Left ventricle myocardium superior (tissue), 1 donor: ENCODE measurements around the gene NGEF. TPM values are rescaled to one million over a fixed set of nuclear protein-coding genes. Genes with fewer than 3 reads are reported as not detected.
"Not testable (repeated sequence)": the region's sequence is repeated elsewhere in the genome, so short reads cannot be mapped to it uniquely, and the experiment has no call there.

Source experiments
- ATAC-seq: fragments of 200-7000 bp; cut with Tn5 transposase; one replicate; pipeline ENCODE4 v1.9.1; 2020; ENCODE audit warnings: mild to moderate bottlenecking, moderate library complexity
- DNase-seq: peaks from one replicate; pipeline ENCODE4 v3.0.0-alpha.2; 2020
- intact Hi-C: fragments of 100-400 bp; cut with micrococcal nuclease; formaldehyde crosslinking; loops from one replicate; pipeline ENCODE4 v1.11.0; 2022
- total RNA-seq: library from RNA; stranded (reverse); fragmentation: NEBNext Ultra II Directional; extraction: Animal tissue kit (Norgen Biotek cat#: 25700); gene quantifications from one replicate; pipeline ENCODE4 v1.2.1, GENCODE V29; 2021
- donor health status: DM: no; HTN: yes; CAD: no; lungs with severe emphysema.

Gene NGEF
- total RNA-seq, 1 donor from 2014 or later = not detected

DNA sequence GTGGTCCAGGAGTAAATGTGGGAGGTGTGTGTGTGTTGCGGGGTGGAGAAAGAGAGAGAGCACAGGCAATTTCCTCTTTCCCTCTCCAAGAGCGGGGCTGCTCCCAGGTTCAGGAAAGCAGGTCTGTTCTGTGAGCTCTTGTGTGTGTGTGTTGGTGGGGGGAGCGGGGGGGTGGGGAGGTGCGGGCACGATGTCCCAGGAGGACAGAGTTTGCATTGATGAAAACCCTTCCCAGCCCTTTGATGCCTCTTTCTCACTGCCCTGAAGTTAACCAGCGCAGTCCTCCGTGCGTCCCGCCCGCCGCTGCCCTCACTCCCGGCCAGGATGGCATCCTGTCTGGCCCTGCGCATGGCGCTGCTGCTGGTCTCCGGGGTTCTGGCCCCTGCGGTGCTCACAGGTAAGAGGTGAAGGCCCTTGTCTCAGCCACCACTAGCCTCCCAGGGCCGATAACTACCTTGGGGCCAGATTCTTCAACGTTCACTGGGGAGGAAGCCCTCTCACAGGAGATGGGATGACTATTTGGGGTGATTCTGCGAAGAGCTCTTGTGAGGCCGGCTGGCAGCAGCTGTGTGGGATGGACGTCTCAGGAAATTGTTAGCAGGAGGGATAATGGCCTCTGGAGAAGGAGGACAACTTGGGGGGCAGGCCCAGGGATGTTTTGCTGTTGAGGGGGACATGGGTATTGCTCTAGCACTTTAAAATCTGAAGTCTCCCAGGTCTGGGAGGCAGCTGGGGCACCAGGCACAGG lies 142.9 kb downstream of the NGEF start, which contains the start of gene SNORC:
Gene SNORC, plus strand, starts transcription at position 247 of the 748 bp plus-strand sequence. Its CDS starts 78 bp downstream, at position 325.
- intact Hi-C loops = no loop called here
- ATAC-seq = no peak
- DNase-seq = no peak

DNA sequence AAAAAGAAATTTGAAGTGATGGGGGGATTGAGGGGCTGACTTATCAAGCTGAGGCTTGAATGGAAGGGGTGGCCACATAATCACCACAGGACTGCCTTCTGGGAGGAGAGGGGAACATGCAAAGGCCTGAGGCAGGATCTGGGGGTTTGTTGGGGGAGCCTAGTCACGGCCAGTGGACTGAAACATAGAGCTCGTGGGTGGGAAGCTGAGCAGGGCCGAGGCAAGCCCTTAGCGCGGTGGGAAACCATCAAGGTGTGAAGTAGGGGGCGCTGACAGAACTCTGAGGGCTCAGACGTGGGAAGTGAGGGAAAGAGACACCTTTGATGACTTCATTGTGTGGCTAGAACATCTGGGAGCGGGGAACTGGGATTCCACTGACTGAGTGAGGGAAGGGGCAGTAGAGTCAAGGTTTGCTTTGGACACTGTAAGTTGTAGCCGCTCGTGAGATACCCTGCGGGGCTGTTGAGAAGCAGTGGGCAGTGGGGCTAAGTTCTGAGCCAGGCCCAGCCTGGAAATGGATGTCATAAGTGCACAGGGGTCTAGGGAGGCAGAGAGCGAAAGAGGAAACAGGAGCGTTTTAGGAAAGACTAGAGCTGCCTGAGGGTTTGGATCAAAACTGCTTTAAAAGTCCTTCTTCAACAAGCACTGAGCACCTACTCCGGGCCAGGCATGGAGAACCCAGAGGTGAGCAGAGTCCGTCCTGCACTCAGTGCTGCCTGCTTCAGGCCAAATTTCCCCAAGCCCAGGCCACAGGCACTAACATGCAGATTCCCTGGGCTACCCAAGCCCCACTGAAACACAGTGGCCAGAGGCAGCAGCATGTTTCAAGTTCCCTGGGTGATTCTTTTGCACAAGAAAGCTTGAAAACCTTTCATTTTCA lies 143.7 kb downstream of the NGEF start:
- ATAC-seq (no peak), DNase-seq (no peak)
- intact Hi-C loops = no loop called here

DNA sequence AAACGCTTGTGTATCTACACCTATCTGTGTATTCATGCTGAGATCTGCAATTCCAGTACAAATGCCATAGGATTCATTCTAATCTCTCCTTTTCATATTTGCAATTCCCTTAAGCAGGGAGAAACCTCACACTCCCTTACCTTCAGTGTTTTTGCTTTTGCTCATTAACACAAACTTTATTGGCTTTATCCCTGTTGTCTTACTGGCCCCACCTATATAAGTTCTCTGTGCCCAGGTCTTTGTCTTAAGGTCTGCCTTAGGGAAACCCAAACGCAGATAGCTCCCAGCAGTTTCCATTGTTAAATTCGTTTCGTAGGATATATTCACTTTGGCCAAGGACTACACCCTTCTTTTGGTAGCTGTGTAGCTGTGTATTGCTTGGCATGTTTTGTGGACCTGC lies 147.0 kb downstream of the NGEF start:
- DNase-seq = no peak
- intact Hi-C loops = no loop called here
- ATAC-seq = no peak

DNA sequence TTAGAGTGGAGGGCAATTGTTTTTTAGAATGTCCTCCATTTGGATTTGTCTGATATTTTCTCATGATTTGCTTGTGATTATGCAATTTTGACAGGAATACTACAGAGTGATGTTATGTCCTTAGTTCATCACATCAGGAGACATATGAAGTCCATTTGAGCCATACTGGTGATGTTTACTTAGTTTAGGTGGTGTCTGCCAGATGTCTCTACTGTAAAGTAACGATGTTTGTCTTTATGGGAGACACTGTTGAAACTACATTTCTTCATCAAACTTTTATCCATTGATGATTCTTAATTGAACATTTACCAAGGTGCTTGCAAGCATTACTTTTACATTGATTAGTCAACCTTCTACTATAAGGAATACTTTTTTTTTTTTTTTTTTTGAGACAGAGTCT lies 147.9 kb downstream of the NGEF start:
- DNase-seq = no peak
- intact Hi-C loops = no loop called here
- ATAC-seq = no peak

DNA sequence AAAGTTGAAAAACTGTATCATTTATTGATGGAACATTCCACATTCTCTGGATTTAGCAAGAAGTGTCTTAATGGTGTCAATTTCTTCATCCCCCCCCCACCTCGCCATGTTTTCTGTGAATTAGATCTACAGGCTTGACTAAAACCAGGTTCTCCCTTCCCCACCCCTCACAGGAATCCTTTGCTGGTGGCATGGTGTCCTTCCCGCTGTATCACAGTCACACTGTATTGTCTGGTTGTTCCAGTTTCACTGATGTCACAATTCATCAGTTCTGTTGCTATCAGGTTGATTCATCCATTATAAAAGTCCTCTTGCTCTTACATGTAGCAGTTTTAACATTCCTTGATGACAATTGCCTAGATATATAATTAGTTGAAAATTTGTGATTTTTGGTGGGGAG lies 149.1 kb downstream of the NGEF start:
- DNase-seq (no peak), ATAC-seq (no peak)
- intact Hi-C loops = no loop called here

DNA sequence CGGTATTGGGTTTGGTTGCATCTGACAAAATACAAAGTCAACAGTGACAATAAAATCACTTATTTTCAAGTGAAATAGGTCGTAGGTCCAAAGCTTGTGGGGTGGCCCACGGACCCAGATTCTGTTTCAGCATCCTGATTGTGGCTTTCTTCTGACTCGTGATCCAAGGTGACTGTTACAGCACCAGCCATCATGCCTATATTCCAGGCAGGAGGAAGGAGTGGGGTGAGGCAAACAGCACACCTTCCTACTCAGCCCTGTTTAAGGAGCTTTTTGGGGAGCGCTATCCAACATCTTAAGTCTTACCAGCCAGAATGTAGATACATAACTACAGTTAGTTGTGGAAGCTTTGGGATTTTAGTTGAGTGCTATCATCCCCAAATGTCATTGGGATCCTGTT lies 151.7 kb downstream of the NGEF start:
- no peak for ATAC-seq
- no peak for DNase-seq
- intact Hi-C loops = no loop called here

DNA sequence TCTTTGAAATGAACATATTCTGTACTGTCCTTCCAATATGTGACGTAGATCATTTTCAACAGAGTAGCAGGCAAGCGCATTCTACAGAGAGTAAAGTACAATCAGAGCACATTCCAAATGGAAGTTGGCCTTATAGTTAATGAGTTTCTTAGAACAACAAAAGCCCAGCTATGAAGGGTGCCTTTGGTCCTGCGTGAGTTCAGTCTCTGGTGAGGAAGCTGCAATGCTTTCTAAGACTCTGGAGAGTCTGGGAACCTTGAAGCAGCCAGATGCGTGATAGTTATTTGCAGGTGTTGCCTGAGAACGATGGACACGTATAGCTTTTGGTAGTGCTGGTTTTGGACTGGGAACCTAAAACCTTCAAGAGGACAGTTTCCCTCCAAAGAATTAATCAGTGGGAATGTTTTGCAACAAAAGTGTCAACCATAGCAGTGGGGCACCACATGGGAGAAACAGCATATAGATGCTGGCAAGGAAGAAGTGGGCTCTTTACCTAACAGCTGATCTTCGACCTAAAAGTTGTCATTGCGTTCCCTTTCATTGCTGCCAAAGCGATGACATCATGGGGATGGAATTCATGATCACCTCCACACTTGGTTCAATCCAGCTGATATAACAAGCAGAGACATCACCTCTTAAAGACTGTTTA lies 152.3 kb downstream of the NGEF start:
- ATAC-seq = no peak
- DNase-seq = no peak
- intact Hi-C loops = no loop called here

DNA sequence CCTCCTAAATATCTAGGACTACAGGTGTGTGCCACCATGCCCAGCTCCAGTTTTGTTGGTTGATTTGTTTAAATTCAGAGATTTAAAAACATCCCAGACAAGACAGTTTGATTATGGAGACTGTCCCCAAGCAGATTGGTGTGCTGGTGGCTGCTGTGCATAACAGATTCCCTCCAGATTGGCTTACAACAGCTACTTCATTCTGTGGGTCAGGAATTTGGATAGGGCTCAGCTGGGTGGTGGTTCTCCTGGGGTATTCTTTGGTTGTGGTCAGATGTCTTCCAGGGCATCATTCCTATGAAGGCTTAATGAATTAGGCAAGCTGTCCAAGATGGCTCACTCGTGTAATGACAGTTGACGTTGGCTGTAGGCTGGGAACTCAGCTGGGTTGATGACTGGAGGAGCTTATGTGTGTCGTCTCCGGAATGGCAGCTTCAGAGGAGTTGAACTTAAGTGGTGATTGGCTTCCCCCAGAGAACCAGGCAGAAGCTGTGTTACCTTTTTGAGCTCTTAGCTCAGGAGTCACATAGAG lies 153.6 kb downstream of the NGEF start:
- no peak for ATAC-seq
- intact Hi-C loops = no loop called here
- no peak for DNase-seq

DNA sequence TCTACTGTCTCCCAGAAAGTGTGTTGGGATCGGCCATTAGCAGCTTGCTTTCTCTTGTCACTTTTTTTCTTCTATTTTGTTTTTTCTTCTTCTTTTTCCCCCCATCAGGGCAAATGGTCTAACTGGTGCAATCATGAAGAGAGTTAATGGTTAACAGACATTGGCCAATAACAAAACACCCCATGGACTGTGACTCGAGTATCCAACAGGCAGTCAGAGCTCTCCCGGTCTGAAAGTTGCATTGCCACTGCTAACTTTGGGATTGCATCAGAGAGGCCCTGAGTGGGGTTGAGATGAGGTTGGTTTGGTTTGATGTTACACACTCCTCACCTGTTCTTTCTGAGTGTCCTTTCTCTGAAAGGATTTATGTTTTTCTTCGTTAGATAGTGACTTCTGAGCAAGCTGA lies 155.9 kb downstream of the NGEF start:
- no peak for ATAC-seq
- DNase-seq = no peak
- intact Hi-C loops = no loop called here

DNA sequence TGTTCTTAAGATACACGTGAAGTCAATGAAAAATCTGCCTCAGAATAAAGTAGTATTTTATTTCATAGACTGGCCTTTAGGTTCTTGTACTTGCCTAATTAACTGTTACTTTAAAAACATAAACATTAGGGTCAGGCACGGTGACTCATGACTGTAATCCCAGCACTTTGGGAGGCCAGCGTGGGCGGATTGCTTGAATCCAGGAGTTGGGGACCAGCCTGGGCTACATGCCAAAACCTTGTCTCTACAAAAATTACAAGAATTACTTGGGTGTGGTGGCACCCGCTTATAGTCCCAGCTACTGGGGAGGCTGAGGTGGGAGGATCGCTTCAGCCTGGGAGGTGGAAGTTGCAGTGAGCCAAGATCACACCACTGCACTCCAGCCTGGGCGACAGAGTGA lies 159.0 kb downstream of the NGEF start:
- intact Hi-C loops = no loop called here
- no peak for DNase-seq
- ATAC-seq = no peak

DNA sequence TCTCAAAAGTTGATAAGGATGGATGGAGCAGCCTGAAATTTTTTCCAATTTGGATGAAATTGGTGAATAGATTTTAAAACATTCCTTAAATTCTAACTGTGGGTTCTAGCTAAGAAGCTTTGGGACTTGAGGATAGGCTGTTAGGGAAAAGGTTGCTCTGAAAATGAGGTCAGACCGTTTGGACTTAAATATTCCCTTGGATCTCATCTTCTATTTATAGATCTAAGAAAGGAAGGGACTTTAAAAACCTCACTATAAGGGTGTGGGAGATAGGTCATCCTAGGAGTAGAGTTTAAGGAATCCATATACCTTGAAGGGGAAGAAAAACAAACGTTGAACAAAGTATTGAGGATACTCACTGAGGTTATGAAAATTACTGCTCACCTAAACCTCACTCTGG lies 160.4 kb downstream of the NGEF start:
- no peak for DNase-seq
- no peak for ATAC-seq
- intact Hi-C loops = no loop called here

DNA sequence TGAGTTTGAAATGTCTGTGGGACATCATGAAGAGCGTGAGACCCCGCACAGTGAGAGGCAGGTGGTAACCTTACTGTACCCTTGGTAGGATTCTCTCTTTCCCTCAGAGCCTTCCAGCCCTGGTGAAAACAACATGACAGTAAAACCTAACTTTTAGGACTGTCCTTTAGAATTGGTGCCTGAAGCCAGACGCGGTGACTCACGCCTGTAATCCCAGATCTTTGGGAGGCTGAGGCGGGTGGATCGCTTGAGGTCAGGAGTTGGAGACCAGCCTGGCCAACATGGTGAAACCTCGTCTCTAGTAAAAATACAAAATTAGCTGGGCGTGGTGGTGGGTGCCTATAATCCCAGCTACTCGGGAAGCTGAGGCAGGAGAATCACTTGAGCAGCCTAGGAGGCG lies 161.0 kb downstream of the NGEF start:
- ATAC-seq, DNase-seq, intact Hi-C loops: not testable (repeated sequence)

DNA sequence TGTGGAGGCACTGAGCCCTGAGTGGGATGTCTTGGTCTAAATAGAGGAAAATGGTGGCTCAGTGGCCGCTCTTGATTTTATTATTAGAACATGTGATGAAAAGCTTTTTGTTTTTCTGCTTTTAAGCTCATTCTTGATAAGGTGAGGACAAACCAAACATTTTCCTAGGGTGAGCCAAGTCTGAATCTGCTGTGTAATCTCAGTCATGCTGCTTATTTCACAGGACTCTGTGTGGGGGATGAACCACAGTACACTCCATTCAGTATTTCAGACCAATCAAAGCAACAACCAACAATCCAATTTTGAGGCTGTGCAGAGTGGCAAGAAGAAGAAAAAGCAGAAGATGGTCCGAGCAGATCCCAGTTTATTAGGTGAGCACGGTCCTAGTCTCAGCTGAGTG lies 163.0 kb downstream of the NGEF start:
- intact Hi-C loops = no loop called here
- DNase-seq = no peak
- ATAC-seq = no peak

DNA sequence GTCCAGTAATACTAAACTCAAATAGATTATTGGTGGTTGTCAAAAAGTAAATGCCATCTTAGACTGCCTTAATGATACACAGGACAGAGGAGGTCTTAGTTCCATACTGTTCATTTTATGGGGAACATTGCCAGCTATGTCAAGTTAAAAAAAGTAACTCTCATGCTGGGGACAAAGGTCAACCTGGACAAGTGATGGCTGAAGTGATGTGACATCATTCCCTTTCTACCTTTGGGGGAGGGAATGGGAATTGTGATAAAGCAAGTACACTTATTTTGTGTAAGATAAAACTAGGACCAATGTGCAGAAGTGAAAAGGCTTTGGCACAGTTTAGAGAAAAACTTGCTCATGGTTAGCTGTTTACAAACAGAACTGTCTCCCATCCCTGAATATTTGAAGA lies 167.0 kb downstream of the NGEF start:
- no peak for ATAC-seq
- intact Hi-C loops = loop anchor here (10.0 kb wide), 1 partner anchor 409 kb away; the partner anchor contains the start of gene ATG16L1
- DNase-seq = no peak

DNA sequence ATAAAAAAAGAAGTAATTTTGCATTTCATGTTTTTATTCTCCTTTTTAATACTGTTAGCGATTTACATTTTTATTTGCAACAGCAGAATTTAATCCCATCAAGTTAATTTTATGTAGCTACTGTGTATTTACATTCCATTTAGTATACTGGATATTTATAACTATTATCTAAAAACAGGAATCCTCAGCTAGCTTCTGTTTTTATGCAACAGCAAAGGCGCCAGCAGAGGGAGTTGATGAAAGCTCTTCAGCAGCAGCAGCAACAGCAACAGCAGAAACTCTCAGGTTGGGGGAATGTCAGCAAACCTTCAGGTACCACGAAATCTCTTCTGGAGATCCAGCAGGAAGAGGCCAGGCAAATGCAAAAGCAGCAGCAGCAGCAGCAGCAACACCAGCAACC lies 169.2 kb downstream of the NGEF start:
- ATAC-seq = peak; percentile 66

DNA sequence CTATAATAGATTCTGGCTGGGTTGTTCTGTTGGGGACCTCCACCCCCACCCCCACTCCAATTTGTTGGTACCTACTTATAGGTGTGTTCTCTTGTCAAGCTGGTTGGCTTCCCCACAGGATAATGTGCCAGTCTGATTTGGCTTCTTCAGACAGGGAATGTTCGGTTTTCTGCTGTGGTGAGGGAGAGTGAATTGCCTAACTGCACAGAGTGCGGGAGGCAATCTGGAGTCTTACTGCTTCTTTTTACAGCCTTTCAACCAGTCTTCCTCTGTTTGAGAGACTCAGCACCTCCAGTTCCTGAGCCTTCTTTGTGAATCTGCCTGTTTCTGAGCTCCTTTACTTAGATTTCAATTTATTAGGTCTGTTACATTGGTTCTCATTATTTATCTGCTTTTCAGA lies 170.4 kb downstream of the NGEF start:
- ATAC-seq = peak; percentile 33

More for the DNA sequence above, 169.2 kb downstream of the NGEF start:
- peak; percentile 49 for DNase-seq
- intact Hi-C loops = loop anchor here (10.0 kb wide), 1 partner anchor 411 kb away; the partner anchor contains the start of gene ATG16L1

DNA sequence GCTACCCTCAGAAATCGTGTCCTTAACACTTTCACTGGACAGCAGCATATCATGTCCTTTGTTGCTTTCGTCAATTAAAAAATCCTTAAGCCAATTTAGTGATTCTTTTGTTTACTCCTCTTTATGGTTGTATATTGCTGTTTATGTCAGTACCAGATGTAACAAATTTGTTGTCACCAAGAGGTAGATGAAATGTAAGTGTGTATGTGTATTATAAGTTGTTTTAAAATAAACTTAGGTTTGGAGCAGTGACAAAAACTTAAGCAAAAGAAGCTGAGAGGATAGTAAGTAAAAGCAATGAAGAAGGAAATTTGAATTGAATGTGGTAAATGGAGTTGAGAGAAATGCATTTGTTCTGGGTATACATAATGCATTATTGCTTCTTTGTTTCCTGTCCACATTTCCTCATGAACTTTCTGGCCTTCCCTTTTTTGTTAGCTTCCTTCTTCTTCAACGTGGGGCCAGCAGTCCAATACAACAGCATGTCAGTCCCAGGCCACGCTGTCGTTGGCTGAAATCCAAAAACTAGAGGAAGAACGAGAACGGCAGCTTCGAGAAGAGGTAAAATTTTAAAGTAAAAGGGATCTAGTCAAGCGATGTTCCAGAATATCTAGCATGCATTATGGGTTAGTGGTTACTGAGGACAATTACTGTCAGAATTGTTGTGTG lies 173.5 kb downstream of the NGEF start:
- DNase-seq (peak; percentile 31), ATAC-seq (peak; percentile 34)
- intact Hi-C loops = loop anchor here (10.0 kb wide), 1 partner anchor 415 kb away; the partner anchor contains the start of gene ATG16L1

More for the DNA sequence above, 170.4 kb downstream of the NGEF start:
- DNase-seq = no peak
- intact Hi-C loops = loop anchor here (10.0 kb wide), 1 partner anchor 412 kb away; the partner anchor contains the start of gene ATG16L1

DNA sequence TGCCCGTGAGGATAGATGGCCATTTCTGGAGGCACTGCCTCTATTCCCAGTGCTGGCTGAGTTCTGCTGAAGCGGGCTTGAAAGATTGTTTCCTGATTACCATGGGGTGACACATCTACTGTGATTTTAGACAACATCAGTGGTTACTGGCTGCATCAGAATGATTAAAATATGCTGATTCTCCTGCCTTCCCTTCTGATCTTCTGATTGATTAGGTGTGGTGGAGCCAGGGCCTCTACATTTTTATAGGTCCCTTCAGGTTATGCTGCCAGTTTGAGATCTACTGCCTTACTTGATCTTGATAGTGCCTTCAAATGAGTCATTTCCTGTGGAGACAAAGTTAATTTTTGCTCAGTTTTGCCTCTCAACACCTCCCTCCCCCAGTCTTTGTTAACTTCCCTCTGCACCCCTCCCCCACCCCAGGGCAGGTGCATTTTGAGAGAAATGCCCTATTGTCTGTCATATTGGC lies 174.6 kb downstream of the NGEF start:
- ATAC-seq (no peak), DNase-seq (no peak)
- intact Hi-C loops = no loop called here

DNA sequence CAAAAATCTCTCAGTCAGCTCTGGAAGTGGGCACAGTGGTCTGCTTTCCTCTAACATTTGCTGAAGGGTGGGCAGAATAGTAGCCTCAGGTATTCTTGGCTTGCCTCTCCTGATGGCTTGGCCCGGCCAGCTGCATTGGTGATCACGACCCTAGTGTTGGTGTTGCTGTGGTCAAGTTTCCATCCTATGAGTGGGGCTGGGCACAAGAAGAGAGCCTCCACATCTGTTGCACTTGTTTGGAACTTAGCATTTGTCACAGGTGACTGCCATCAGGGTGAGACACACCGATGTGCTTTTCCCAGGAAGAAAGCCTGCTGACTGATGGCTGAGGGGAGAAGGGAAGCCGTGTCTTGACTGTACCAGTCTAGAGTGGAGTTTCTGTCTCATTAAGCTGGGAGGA lies 176.1 kb downstream of the NGEF start:
- DNase-seq (no peak), ATAC-seq (no peak)
- intact Hi-C loops = no loop called here
